Body of pancreas (tissue), 4 donors: ENCODE data around the gene EMB. TPM values are rescaled to one million over a fixed set of nuclear protein-coding genes. Genes with fewer than 3 reads are reported as not detected.
"Not testable (repeated sequence)": the region's sequence is repeated elsewhere in the genome, so short reads cannot be mapped to it uniquely, and the experiment has no call there.

Source experiments
- ATAC-seq: fragments of 150-250 bp; one replicate; pipeline ENCODE4 v1.9.1; 2016
- DNase-seq, 4 donors: peaks; one replicate each; pipeline ENCODE4 v3.0.0-alpha.2; 2019
- H3K27ac ChIP-seq, 4 donors: fragments of 200-600 bp; sonication (generic); 1 replicate in 3 of 4; 2 replicates in 1 of 4; pipeline versions ENCODE4 v1.5.1 to v1.6.1; 2016 to 2019; ENCODE audit warnings: mild to moderate bottlenecking in 1 of 4, mixed read lengths in 1 of 4, moderate library complexity in 1 of 4
- H3K27me3 ChIP-seq, 2 donors: fragments of 200-600 bp; sonication (generic); one replicate each; pipeline ENCODE4 v1.6.0; 2016; ENCODE audit warnings: mild to moderate bottlenecking in 1 of 2
- H3K36me3 ChIP-seq, 2 donors: fragments of 200-600 bp; sonication (generic); replicated peaks in 1 of 2; 2 replicates each; pipeline ENCODE4 v1.5.1; 2016; ENCODE audit warnings: low read depth in 2 of 2; ENCODE audit not compliant: insufficient read depth in 1 of 2
- H3K4me1 ChIP-seq: fragments of 200-600 bp; sonication (generic); one replicate; pipeline ENCODE4 v1.6.0; 2016
- H3K4me3 ChIP-seq, 2 donors: fragments of 200-600 bp; sonication (generic); 1 replicate in 1 of 2; 2 replicates in 1 of 2; pipeline ENCODE4 v1.5.1; 2016 to 2019
- H3K9me3 ChIP-seq, 3 donors: fragments of 200-600 bp; sonication (generic); 1 replicate in 2 of 3; 2 replicates in 1 of 3; pipeline ENCODE4 v1.5.1; 2016
- POLR2A ChIP-seq, 3 donors: fragments of 450-650 bp; IDR thresholded peaks; one replicate each; pipeline ENCODE4 v1.6.1; 2016; ENCODE audit warnings: antibody characterized with exemption in 3 of 3, mild to moderate bottlenecking in 2 of 3
- WGBS, 2 donors: methylation state at CpG; one replicate each; pipeline ENCODE4 v1.1.5; 2017; 5-methylcytosine and 5-hydroxymethylcytosine counted together
- intact Hi-C: fragments of 100-400 bp; cut with DNase I; formaldehyde crosslinking; loops from one replicate; pipeline ENCODE4 v1.15.1; 2023
- total RNA-seq, 2 donors: library from RNA; depleted of rRNA; stranded (reverse); fragments of >200 nt; gene quantifications; one replicate each; pipeline ENCODE4 v1.1.0, GENCODE V29; 2016
- TF ChIP-seq, protein P1 (sequence below), 7 experiments: fragments of 450-650 bp in 4 of 7; fragments of 200-600 bp in 3 of 7; sonication (generic) in 3 of 7; IDR thresholded peaks; one replicate each; pipeline ENCODE4 v1.5.1; 2016 to 2019; ENCODE audit warnings: antibody characterized with exemption in 7 of 7

EMB gene
- total RNA-seq, 2 donors from 2014 or later = 2.6 to 3.6 TPM

DNA sequence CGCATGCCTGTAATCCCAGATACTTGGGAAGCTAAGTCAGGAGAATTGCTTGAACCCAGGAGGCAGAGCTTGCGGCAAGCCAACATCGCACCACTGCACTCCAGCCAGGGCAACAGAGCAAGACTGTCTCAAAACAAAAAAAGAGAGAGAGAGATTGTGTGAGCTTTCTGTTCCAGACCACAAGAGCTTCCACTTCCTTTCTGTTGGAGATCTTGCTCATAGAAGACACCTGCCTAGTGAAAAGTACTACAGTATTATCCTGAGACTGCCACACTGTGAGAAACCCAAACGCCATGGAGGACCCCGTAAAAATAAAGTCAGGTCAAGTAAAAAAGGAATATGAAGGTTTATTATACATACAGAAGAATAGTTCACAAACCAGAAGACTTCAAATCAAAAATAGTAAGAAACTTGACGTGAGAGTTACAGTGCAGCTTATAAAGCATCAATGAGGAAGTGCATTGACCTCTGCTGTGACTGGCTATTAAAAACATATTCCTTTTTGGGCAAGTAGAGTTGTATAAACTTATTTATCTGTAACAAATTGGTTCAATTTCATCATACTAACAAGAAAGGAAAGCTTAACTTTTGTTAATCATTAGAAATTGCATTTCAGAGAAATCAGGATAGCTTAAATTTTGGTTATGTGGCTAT lies 4.3 kb upstream of the EMB start:
- no peak overlapping the region for H3K4me3 ChIP-seq
- WGBS, 2 donors = 60 to 73% methylated on average over 6 of the region's 6 CpGs
- TF ChIP-seq POLR2A (IDR thresholded peaks at IDR 0.05) = no peak
- TF ChIP-seq, protein P1, sequence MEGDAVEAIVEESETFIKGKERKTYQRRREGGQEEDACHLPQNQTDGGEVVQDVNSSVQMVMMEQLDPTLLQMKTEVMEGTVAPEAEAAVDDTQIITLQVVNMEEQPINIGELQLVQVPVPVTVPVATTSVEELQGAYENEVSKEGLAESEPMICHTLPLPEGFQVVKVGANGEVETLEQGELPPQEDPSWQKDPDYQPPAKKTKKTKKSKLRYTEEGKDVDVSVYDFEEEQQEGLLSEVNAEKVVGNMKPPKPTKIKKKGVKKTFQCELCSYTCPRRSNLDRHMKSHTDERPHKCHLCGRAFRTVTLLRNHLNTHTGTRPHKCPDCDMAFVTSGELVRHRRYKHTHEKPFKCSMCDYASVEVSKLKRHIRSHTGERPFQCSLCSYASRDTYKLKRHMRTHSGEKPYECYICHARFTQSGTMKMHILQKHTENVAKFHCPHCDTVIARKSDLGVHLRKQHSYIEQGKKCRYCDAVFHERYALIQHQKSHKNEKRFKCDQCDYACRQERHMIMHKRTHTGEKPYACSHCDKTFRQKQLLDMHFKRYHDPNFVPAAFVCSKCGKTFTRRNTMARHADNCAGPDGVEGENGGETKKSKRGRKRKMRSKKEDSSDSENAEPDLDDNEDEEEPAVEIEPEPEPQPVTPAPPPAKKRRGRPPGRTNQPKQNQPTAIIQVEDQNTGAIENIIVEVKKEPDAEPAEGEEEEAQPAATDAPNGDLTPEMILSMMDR (IDR thresholded peaks at IDR 0.05) = no peak
- ATAC-seq = no peak
- H3K9me3 ChIP-seq = no peaks in the 10 kb centered on the region
- H3K27me3 ChIP-seq = no peaks in the 10 kb centered on the region
- no peak overlapping the region for H3K27ac ChIP-seq
- no peak for DNase-seq
- H3K36me3 ChIP-seq = no peaks in the 10 kb centered on the region
- intact Hi-C loops = no loop called here
- peaks cover 11% of the 10 kb centered on the region for H3K4me1 ChIP-seq

DNA sequence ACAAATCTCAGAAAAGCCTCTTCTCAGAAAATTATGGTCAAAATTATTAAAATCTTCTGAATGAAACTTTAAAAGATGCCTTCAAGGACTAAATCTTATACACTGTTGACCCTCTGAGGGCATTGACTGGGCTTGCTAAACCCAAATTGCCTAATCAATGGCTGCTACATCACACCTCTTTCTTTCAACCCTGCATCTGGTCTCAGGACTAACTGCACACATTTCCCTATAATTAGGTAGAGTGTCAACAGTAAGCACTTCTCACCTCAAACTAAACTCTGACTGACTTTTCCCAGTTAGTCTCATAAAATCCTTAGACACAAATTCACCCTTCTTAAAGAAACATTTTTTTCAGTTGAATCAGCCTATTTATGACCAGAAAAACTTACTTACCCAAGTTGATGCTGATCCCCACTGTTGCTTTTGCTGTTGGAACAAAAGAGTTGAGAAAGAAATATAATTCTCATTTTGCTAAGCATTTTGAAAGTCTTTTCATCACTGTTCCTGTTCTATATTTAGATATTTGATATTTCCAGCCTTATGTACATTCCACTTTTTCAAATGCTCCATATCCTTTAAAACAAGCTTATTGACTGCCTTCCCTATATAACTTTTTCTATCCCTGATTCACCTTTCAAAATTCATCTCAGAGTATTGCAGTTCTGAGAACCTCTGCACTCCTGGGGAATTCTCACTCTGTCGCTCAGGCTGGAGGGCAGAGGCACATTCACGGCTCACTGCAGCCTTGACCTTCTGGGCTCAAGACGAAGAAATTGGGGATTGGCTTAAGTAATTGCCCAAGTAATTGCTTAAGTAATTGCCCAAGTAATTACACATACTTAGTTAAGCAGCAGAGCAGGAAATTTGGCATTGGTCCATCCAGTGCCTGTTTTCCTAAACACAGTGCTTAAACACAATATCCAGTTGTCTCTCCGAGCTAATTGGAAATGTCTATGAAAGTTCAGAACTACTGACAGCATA lies 1.8 kb upstream of the EMB start:
- H3K36me3 ChIP-seq, H3K27me3 ChIP-seq, intact Hi-C loops, H3K9me3 ChIP-seq, DNase-seq, H3K4me3 ChIP-seq, ATAC-seq, H3K27ac ChIP-seq: not testable (repeated sequence)
- WGBS, 2 donors = 35 to 38% methylated on average over 4 of the region's 4 CpGs
- peaks cover 11% of the 10 kb centered on the region for H3K4me1 ChIP-seq

DNA sequence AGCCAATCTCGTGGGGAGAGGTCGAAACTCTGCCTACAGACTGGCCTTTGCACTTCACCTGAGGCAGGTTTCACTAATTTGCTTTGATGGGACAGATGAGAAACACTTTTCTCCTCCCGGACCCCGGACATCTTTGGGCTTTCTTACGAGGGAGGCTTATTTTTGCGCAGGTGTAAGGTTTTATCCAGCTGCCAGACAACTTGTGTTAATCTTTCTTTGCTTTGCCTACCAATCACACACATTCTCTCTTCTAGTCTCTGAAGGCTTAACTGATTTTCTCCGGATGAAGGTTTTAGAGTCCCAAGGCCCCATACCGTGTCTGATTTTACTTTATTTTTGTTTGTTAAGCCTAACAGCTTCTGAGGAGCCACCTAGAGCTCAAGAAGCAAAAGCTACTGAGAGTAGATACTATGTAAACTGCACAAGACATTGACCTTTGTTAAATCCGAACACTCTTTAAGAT lies 436 bp upstream of the EMB start:
- Histone ChIP-seq H3K36me3 (no peaks in the 10 kb centered on the region), H3K4me1 (peaks cover 11% of the 10 kb centered on the region), H3K4me3 (no peak overlapping the region), H3K9me3 (no peaks in the 10 kb centered on the region), H3K27me3 (no peaks in the 10 kb centered on the region), H3K27ac (no peak overlapping the region)
- intact Hi-C loops = no loop called here
- no peak for TF ChIP-seq POLR2A (IDR thresholded peaks at IDR 0.05)
- TF ChIP-seq, protein P1 (IDR thresholded peaks at IDR 0.05) = no peak
- DNase-seq = no peak
- WGBS, 2 donors = 5 to 6% methylated on average over 9 of the region's 9 CpGs
- ATAC-seq = no peak

DNA sequence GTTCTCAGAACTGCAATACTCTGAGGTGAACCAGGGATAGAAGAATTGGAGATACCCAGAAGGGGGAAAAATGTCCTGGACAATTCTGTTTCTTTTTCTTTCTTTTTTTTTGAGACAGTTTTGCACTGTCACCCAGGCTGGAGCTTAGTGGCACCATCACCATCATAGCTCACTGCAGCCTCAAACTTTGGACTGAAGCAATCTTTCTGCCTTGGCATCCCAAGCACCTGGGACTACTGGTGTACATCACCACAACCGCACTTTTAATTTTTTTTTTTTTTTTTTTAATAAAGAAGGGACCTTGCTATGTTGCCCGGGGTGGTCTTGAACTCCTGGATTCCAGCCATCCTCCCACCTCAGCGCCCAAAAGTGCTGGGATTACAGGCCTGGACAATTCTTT lies 1.9 kb downstream of the EMB start:
- intact Hi-C loops = no loop called here
- Histone ChIP-seq H3K27ac (no peak overlapping the region), H3K36me3 (no peaks in the 10 kb centered on the region), H3K4me1 (peaks cover 11% of the 10 kb centered on the region), H3K9me3 (no peaks in the 10 kb centered on the region), H3K27me3 (no peaks in the 10 kb centered on the region), H3K4me3 (no peak overlapping the region)
- DNase-seq = no peak
- 60 to 67% methylated on average over 3 of the region's 3 CpGs for whole genome bisulfite sequencing, 2 donors
- no peak for TF ChIP-seq POLR2A (IDR thresholded peaks at IDR 0.05)
- TF ChIP-seq, protein P1 (IDR thresholded peaks at IDR 0.05) = no peak
- no peak for ATAC-seq

DNA sequence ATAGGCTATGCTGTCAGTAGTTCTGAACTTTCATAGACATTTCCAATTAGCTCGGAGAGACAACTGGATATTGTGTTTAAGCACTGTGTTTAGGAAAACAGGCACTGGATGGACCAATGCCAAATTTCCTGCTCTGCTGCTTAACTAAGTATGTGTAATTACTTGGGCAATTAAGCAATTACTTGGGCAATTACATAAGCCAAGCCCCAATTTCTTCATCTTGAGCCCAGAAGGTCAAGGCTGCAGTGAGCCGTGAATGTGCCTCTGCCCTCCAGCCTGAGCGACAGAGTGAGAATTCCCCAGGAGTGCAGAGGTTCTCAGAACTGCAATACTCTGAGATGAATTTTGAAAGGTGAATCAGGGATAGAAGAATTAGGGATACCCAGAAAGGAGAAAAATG lies 3.0 kb downstream of the EMB start:
- 38 to 69% methylated on average over 3 of the region's 3 CpGs for WGBS, 2 donors
- H3K27ac ChIP-seq, intact Hi-C loops, DNase-seq, H3K4me3 ChIP-seq, ATAC-seq, H3K36me3 ChIP-seq, H3K9me3 ChIP-seq, H3K27me3 ChIP-seq: not testable (repeated sequence)
- peaks cover 11% of the 10 kb centered on the region for H3K4me1 ChIP-seq
